ENCODE results near the gene PDXP. TPM values are rescaled to one million over a fixed set of nuclear protein-coding genes. Genes with fewer than 3 reads are reported as not detected.
A peak's percentile ranks its signal among the peaks of the same experiment; 100 is the strongest.

PDXP gene
- total and polyA plus RNA-seq, 10 donors, result 9.3 to 26.6 (median 12.6) TPM

- peaks cover 0 to 87% (median 36%) of the 10 kb centered on the region in 6 donors for H3K36me3 ChIP-seq
Measured at GRCh38 chr22:37623075-37624016, 35.2 kb upstream of the PDXP start.

GRCh38 chr22:37624017-37624365 is 34.5 kb upstream of the PDXP start:
- Histone ChIP-seq H3K4me3 (no peak overlapping the region), H3K27ac (peak overlapping the region; percentile 6 to 96 (median 44)), H3K4me1 (peaks cover 36 to 77% (median 53%) of the 10 kb centered on the region in 6 donors), H3K27me3 (replicated peaks in 1 of 7) (no peaks in the 10 kb centered on the region), H3K36me3 (peaks cover 0 to 87% (median 32%) of the 10 kb centered on the region in 6 donors), H3K9me3 (no peaks in the 10 kb centered on the region)
- TF ChIP-seq POLR2AphosphoS5 (IDR thresholded peaks at IDR 0.05) (no peak), CTCF (IDR thresholded peaks at IDR 0.05 in 8 of 11, conservative IDR thresholded peaks at IDR 0.05 in 3 of 11) (no peak), POLR2A (IDR thresholded peaks at IDR 0.05) (no peak)
- 80 to 88% (median 83%) methylated on average over 5 to 6 of the region's 6 CpGs for WGBS, 5 donors
- DNase-seq, result no peak
- intact Hi-C loops (cut with DNase I; ENCODE audit: low total_unique reads), result loop anchor here (5.0 kb wide), 1 partner anchor 58 kb away; no protein-coding TSS in a partner anchor

More at GRCh38 chr22:37623075-37624016, 35.2 kb upstream of the PDXP start:
- WGBS, 5 donors, result 50 to 66% (median 57%) methylated on average over 15 to 22 of the region's 22 CpGs
- peak overlapping the region; percentile 7 to 96 (median 44) for H3K27ac ChIP-seq
- H3K9me3 ChIP-seq, result no peaks in the 10 kb centered on the region
- no peaks in the 10 kb centered on the region for H3K27me3 ChIP-seq (replicated peaks in 1 of 7)
- no peak overlapping the region for H3K4me3 ChIP-seq
- peak; percentile 93 for DNase-seq
- TF ChIP-seq POLR2A (IDR thresholded peaks at IDR 0.05), result no peak
- peak in 2 of 3 donors; percentile 33 to 53 for TF ChIP-seq POLR2AphosphoS5 (IDR thresholded peaks at IDR 0.05)
- TF ChIP-seq CTCF (IDR thresholded peaks at IDR 0.05 in 8 of 11, conservative IDR thresholded peaks at IDR 0.05 in 3 of 11), result peak; percentile 29 to 97 (median 92)
- intact Hi-C loops (cut with DNase I; ENCODE audit: low total_unique reads), result loop anchor here (5.0 kb wide), 1 partner anchor 59 kb away; no protein-coding TSS in a partner anchor
- H3K4me1 ChIP-seq, result peaks cover 36 to 75% (median 50%) of the 10 kb centered on the region in 6 donors

GRCh38 chr22:37624876-37625275 is 33.6 kb upstream of the PDXP start:
- 86 to 96% (median 94%) methylated on average over 7 of the region's 7 CpGs for WGBS, 5 donors
- no peaks in the 10 kb centered on the region for H3K27me3 ChIP-seq (replicated peaks in 1 of 7)
- no peak overlapping the region for H3K4me3 ChIP-seq
- peak overlapping the region in 4 of 8 donors; percentile 10 to 96 (median 54) for H3K27ac ChIP-seq
- TF ChIP-seq CTCF (IDR thresholded peaks at IDR 0.05 in 8 of 11, conservative IDR thresholded peaks at IDR 0.05 in 3 of 11), result no peak
- TF ChIP-seq POLR2AphosphoS5 (IDR thresholded peaks at IDR 0.05), result peak in 1 of 3 donors; percentile 35
- DNase-seq, result no peak
- H3K4me1 ChIP-seq, result peaks cover 36 to 77% (median 53%) of the 10 kb centered on the region in 6 donors
- peaks cover 0 to 87% (median 32%) of the 10 kb centered on the region in 6 donors for H3K36me3 ChIP-seq
- intact Hi-C loops (cut with DNase I; ENCODE audit: low total_unique reads), result loop anchor here (5.0 kb wide), 1 partner anchor 57 kb away; no protein-coding TSS in a partner anchor
- H3K9me3 ChIP-seq, result no peaks in the 10 kb centered on the region

GRCh38 chr22:37625737-37626136 is 32.8 kb upstream of the PDXP start:
- no peak overlapping the region for H3K4me3 ChIP-seq
- peak in 2 of 3 donors; percentile 25 to 49 for TF ChIP-seq POLR2AphosphoS5 (IDR thresholded peaks at IDR 0.05)
- TF ChIP-seq POLR2A (IDR thresholded peaks at IDR 0.05), result no peak
- H3K4me1 ChIP-seq, result peaks cover 36 to 71% (median 54%) of the 10 kb centered on the region in 6 donors
- H3K27ac ChIP-seq, result peak overlapping the region in 7 of 8 donors; percentile 23 to 96 (median 82)
- peaks cover 0 to 87% (median 31%) of the 10 kb centered on the region in 6 donors for H3K36me3 ChIP-seq
- H3K27me3 ChIP-seq (replicated peaks in 1 of 7), result no peaks in the 10 kb centered on the region
- no peak for DNase-seq
- no peaks in the 10 kb centered on the region for H3K9me3 ChIP-seq
- intact Hi-C loops (cut with DNase I; ENCODE audit: low total_unique reads), result no loop called here
- WGBS, 5 donors, result 88 to 95% (median 90%) methylated on average over 10 to 14 of the region's 14 CpGs
